RPMI8226 (cell line): ENCODE results near the gene FUT8.
"Not testable (repeated sequence)": the region's sequence is repeated elsewhere in the genome, so short reads cannot be mapped to it uniquely, and the experiment has no call there.

ENCODE experiments used
- DNase-seq: peaks from one replicate; pipeline ENCODE4 v3.0.0-alpha.2; 2015

The FUT8 gene

GRCh38 chr14:65628664-65629063, 216.1 kb downstream of the FUT8 start:
- DNase-seq: no peak

DNA sequence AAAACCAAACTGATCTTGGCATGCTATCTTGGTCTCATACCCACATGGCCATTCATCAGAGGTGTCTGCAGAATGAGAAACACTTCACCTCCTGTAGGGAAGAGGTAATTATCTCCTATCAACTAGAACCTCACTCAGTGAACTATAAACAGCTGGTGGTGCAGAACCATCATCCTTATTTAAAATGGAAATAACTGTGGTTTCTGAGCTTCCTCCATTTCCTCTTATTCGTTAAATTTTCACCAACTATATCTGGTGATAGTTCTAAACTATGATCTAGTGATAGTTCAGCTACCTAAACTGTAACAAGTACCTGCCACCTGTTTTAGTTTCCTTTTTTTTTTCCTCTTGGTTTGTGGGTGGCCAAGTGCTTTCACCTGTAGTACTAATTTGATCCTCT, 218.5 kb downstream of the FUT8 start:
- no peak for DNase-seq

DNA sequence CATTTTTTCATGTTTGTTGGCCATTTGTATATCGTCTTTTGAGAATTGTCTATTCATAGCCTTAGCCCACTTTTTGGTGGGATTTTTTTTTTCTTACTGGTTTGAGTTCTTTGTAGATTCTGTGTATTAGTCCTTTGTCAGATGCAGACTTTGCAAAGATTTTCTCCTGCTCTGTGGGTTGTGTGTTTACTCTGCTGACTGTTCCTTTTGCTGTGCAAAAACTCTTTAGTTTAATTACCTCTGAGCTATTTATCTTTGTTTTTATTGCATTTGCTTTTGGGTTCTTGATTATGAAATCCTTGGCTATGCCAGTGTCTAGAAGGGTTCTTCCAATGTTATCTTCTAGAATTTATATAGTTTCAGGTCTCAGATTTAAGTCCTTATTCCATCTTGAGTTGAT, 220.0 kb downstream of the FUT8 start:
- no peak for DNase-seq

GRCh38 chr14:65633666-65634065, 221.1 kb downstream of the FUT8 start:
- not testable (repeated sequence) for DNase-seq

DNA sequence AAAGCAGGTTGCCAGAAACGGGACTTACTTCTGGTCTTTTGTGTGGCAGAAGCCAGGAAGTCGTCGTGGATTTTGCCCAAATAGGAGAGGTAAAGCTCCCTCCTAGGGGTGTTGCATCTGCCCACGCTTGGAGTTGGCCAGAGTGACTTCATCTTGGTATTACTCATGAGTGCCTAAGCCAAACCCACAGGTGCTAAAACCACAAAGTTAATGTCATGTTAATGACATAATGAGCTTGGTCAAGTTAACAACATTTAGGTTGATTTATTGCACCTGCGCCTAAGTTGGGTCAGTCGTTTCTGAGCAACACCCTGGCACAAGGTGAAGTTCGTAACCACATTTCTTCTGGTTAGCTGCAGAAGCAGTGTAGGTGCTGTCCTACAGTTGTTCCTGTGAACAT, 225.2 kb downstream of the FUT8 start:
- DNase-seq: no peak

GRCh38 chr14:65639216-65639615, 226.7 kb downstream of the FUT8 start:
- no peak for DNase-seq

GRCh38 chr14:65650826-65651225, 238.3 kb downstream of the FUT8 start:
- DNase-seq: no peak

- no peak for DNase-seq
These were observed 244.0 kb downstream of the FUT8 start for GRCh38 chr14:65656554-65656953.

GRCh38 chr14:65658202-65658601, 245.7 kb downstream of the FUT8 start:
- no peak for DNase-seq

DNA sequence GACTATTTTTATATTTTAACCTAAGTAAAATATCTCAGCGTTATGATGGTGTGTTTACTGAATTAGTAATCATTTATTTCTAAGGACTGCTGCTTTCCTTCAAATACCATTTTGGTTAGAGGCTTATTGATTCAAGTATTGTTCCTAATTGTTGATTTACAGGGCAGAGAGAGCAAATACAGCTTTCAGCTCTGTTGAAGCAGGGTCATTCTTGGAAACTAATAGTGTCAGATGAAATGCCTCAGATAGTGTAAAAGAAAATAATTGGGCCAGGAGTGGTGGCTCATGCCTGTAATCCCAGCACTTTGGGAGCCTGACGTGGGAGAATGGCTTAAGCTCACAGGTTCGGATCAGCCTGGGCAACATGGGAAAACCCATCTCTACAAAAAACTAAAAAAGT, 249.3 kb downstream of the FUT8 start:
- no peak for DNase-seq

- no peak for DNase-seq
These were observed 251.9 kb downstream of the FUT8 start for GRCh38 chr14:65664436-65664835.

DNA sequence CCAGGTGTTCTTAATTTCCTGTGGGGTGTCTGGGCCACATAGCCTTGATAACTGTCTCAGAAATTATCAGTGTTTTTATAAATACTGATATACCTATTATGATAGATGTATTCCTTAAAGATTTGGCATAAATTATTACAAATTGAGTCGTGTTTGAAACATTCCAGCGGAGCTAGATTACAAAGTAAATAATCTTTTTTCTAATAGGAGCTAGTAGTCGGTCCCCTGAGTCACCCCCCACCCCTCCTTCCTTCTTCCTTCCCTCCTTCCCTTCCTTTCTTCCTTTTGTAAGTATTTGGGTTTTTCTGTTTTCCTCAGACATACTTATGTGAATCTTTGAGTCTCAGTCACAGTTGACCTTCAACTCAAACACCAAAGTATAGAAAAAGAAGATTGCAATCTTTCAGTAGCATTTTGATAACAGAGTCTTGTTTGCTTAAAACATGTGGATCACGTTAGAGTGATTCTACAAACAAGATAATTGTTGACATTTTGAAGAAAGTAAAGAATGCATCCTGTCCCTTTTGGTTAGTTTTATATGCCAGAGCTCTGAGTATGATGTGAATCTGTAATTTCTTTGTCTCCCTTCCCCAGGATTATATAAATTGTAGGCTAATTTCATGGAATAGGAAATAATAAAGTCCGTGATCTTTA, 264.0 kb downstream of the FUT8 start:
- no peak for DNase-seq

- DNase-seq: no peak
These were observed 273.0 kb downstream of the FUT8 start for GRCh38 chr14:65685572-65685971.

- DNase-seq: no peak
These were observed 274.2 kb downstream of the FUT8 start for GRCh38 chr14:65686761-65687160.

- DNase-seq: no peak
These were observed 276.5 kb downstream of the FUT8 start for GRCh38 chr14:65689070-65689469.

GRCh38 chr14:65692566-65692965, 280.0 kb downstream of the FUT8 start:
- DNase-seq: not testable (repeated sequence)

GRCh38 chr14:65696801-65697200, 284.3 kb downstream of the FUT8 start:
- DNase-seq: no peak

DNA sequence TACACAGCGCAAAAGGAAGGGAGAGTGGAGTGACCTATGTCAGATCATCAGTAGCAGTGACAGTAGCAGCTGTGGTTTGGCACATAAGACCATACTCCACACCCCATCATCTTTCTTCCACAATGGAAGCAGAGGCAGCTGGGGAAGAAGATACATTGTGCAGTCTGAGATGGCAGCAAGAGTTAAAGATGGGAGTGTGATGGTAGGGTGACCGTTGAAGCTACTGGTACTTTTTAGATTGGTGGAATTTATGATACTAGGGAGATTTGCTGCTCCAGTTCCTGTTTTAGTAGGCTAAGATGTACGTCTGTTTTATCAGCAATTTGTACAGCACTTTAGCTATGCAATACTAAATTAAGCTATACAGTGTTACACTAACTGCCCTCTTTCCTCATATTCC, 291.0 kb downstream of the FUT8 start:
- no peak for DNase-seq

GRCh38 chr14:65703996-65704395, 291.5 kb downstream of the FUT8 start:
- DNase-seq: no peak

DNA sequence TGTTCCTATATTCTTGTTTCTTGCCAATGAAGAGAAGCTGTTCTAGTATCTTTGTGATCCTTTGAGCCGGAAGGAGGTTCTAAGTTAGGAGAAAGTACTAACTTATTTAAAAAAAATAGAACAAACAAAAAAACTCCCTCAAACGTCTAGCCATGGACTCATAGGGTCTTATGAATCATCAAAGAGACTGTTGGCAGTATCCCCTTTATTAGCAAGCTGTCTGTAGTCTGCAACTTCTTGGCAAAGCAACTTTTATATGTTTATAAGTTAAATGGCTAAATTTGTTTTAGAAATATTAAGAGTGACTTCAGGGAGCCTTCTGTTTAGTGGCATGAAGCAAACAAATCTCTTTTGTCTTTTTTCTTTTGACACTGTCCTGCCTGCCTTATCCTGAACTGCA, 291.9 kb downstream of the FUT8 start:
- DNase-seq: no peak

- DNase-seq: no peak
These were observed 292.3 kb downstream of the FUT8 start for GRCh38 chr14:65704850-65705249.

GRCh38 chr14:65709576-65709975, 297.0 kb downstream of the FUT8 start:
- no peak for DNase-seq

GRCh38 chr14:65716813-65717212, 304.3 kb downstream of the FUT8 start:
- DNase-seq: not testable (repeated sequence)

- not testable (repeated sequence) for DNase-seq
These were observed 304.9 kb downstream of the FUT8 start for GRCh38 chr14:65717384-65717915.

DNA sequence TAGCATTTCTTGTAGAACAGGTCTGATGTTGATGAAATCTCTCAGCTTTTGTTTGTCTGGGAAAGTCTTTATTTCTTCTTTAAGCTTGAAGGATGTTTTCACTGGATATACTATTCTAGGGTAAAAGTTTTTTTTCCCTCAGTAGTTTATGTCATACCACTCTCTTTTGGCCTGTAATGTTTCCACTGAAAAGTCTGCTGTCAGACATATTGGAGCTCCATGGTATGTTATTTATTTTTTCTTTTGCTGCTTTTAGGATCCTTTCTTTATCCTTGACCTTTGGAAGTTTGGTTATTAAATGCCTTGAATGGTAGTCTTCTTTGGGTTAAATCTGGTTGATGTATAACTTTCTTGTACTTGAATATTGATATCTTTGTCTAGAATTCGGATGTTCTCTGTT, 306.1 kb downstream of the FUT8 start:
- no peak for DNase-seq
